Astrocyte (in vitro differentiated cells and primary cell): ENCODE results near the gene TTBK1. TPM values are rescaled to one million over a fixed set of nuclear protein-coding genes. Genes with fewer than 3 reads are reported as not detected.

Experiments used
- DNase-seq: peaks from one replicate; pipeline ENCODE4 v3.0.0-alpha.2; 2010; ENCODE audit warnings: low read depth
- FAIRE-seq: peaks from 2 replicates; lab custom pipeline; 2011; peaks lifted over from hg19 to GRCh38; lab: Jason Lieb, UNC
- H2AFZ ChIP-seq: 2 replicates; pipeline ENCODE4 v1.6.0; 2012; ENCODE audit warnings: low read depth, low read length, inconsistent platforms
- H3K27ac ChIP-seq: 2 replicates; pipeline ENCODE4 v1.5.1; 2011; ENCODE audit warnings: low read depth, low read length, inconsistent platforms
- H3K27me3 ChIP-seq: 2 replicates; pipeline ENCODE4 v1.6.0; 2011; ENCODE audit warnings: low read length, inconsistent platforms; ENCODE audit not compliant: insufficient read depth
- H3K36me3 ChIP-seq: 2 replicates; pipeline ENCODE4 v1.5.1; 2011; ENCODE audit warnings: low read length, inconsistent platforms; ENCODE audit not compliant: insufficient read depth
- H3K4me1 ChIP-seq: 2 replicates; pipeline ENCODE4 v1.5.1; 2011; ENCODE audit warnings: low read length, inconsistent platforms; ENCODE audit not compliant: insufficient read depth
- H3K4me2 ChIP-seq: 2 replicates; pipeline ENCODE4 v1.6.0; 2012; ENCODE audit warnings: low read length, inconsistent platforms
- H3K4me3 ChIP-seq: 2 replicates; pipeline ENCODE4 v1.5.1; 2011; ENCODE audit warnings: low read depth, mild to moderate bottlenecking, low read length, inconsistent platforms; ENCODE audit not compliant: insufficient read depth
- H3K79me2 ChIP-seq: 2 replicates; pipeline ENCODE4 v1.6.0; 2012; ENCODE audit warnings: mild to moderate bottlenecking, low read length, inconsistent platforms; ENCODE audit not compliant: insufficient read depth
- H3K9ac ChIP-seq: 2 replicates; pipeline ENCODE4 v1.6.0; 2012; ENCODE audit warnings: mild to moderate bottlenecking, low read length, inconsistent platforms
- H3K9me3 ChIP-seq: 2 replicates; pipeline ENCODE4 v1.5.1; 2012; ENCODE audit warnings: low read depth, mild to moderate bottlenecking, low read length, inconsistent platforms; ENCODE audit not compliant: insufficient read depth
- H4K20me1 ChIP-seq: 2 replicates; pipeline ENCODE4 v1.6.0; 2012; ENCODE audit warnings: low read length, inconsistent platforms; ENCODE audit not compliant: insufficient read depth
- H3K27ac Mint-ChIP-seq: one replicate; pipeline ENCODE4 v1.8.0; 2021; ENCODE audit warnings: mild to moderate bottlenecking, mixed read lengths; ENCODE audit not compliant: unreplicated experiment
- H3K27me3 Mint-ChIP-seq: one replicate; pipeline ENCODE4 v1.8.0; 2021; ENCODE audit warnings: low read depth, mixed read lengths; ENCODE audit not compliant: unreplicated experiment
- H3K36me3 Mint-ChIP-seq: one replicate; pipeline ENCODE4 v1.8.0; 2021; ENCODE audit warnings: low read depth, mixed read lengths; ENCODE audit not compliant: unreplicated experiment
- H3K4me1 Mint-ChIP-seq: one replicate; pipeline ENCODE4 v1.8.0; 2021; ENCODE audit warnings: low read depth, mixed read lengths; ENCODE audit not compliant: unreplicated experiment
- H3K4me3 Mint-ChIP-seq: one replicate; pipeline ENCODE4 v1.8.0; 2021; ENCODE audit warnings: mild to moderate bottlenecking, moderate library complexity, mixed read lengths; ENCODE audit not compliant: unreplicated experiment
- H3K9me3 Mint-ChIP-seq: one replicate; pipeline ENCODE4 v1.8.0; 2021; ENCODE audit warnings: mild to moderate bottlenecking, mixed read lengths; ENCODE audit not compliant: unreplicated experiment
- EZH2 ChIP-seq: IDR thresholded peaks from 2 replicates; pipeline ENCODE4 v1.6.1; 2012; ENCODE audit warnings: mild to moderate bottlenecking, low read length, inconsistent platforms; ENCODE audit not compliant: insufficient read depth
- total RNA-seq: library from RNA; stranded (reverse); gene quantifications from 2 replicates; pipeline ENCODE4 v1.2.1, GENCODE V29; 2021
- TF ChIP-seq, protein P1 (sequence below): IDR thresholded peaks from 2 replicates; pipeline ENCODE4 v1.5.1; 2011; ENCODE audit warnings: low read depth, mild to moderate bottlenecking, inconsistent platforms, low read length, moderate library complexity; ENCODE audit not compliant: insufficient read depth

TTBK1 gene
- total RNA-seq, 1 donor from 2014 or later = 0.14 TPM

DNA sequence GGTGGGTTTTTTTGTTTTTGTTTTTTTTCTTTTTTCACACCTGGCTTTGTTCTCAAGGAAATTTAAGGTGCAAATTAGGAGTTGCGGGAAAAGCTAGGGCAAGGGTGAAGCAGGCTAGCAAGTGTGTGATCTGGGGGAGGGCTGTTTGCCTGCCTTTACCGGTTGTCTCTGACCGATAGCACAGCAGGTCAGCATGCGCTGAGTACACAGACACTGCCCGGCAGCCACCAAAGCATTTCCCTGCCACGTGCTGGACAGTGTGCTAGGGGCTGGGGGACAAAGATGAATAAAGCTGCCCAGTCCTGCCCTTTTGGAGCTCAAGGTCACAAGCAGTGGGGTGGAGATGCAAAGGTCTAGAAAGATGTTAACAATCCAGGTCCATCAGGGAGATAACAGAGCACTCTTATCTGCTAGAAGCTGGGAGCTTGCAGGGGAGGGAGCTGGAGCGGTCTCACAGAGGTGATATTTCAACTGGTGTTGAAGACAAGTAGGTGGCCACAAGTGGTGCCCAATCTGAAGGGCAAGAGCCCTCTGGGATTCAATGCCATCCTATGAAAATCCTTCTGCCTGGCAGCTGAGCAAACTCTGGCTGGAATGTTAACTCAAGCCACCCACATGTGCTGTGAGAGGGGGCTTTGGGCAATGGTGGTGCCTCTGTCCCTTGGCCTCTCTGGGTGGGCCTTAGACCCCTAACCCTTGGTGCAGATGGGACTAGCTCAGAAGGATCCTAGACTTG lies 24.5 kb downstream of the TTBK1 start:
- Histone ChIP-seq H3K27me3 (peaks cover 12% of the 10 kb centered on the region), H3K4me2 (no peak overlapping the region), H3K4me1 (no peaks in the 10 kb centered on the region), H4K20me1 (no peaks in the 10 kb centered on the region), H3K4me3 (no peak overlapping the region), H3K79me2 (no peaks in the 10 kb centered on the region), H3K9ac (no peak overlapping the region), H3K9me3 (no peaks in the 10 kb centered on the region), H2AFZ (no peak overlapping the region), H3K36me3 (no peaks in the 10 kb centered on the region), H3K27ac (no peak overlapping the region)
- peaks cover 10% of the 10 kb centered on the region for H3K4me1 Mint-ChIP-seq
- DNase-seq = no peak
- no peak for TF ChIP-seq EZH2
- TF ChIP-seq, protein P1, sequence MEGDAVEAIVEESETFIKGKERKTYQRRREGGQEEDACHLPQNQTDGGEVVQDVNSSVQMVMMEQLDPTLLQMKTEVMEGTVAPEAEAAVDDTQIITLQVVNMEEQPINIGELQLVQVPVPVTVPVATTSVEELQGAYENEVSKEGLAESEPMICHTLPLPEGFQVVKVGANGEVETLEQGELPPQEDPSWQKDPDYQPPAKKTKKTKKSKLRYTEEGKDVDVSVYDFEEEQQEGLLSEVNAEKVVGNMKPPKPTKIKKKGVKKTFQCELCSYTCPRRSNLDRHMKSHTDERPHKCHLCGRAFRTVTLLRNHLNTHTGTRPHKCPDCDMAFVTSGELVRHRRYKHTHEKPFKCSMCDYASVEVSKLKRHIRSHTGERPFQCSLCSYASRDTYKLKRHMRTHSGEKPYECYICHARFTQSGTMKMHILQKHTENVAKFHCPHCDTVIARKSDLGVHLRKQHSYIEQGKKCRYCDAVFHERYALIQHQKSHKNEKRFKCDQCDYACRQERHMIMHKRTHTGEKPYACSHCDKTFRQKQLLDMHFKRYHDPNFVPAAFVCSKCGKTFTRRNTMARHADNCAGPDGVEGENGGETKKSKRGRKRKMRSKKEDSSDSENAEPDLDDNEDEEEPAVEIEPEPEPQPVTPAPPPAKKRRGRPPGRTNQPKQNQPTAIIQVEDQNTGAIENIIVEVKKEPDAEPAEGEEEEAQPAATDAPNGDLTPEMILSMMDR = no peak
- no peaks in the 10 kb centered on the region for H3K36me3 Mint-ChIP-seq
- H3K4me3 Mint-ChIP-seq = no peak overlapping the region
- H3K9me3 Mint-ChIP-seq = no peaks in the 10 kb centered on the region
- no peak for FAIRE-seq
- no peak overlapping the region for H3K27ac Mint-ChIP-seq
- peaks cover 59% of the 10 kb centered on the region for H3K27me3 Mint-ChIP-seq

DNA sequence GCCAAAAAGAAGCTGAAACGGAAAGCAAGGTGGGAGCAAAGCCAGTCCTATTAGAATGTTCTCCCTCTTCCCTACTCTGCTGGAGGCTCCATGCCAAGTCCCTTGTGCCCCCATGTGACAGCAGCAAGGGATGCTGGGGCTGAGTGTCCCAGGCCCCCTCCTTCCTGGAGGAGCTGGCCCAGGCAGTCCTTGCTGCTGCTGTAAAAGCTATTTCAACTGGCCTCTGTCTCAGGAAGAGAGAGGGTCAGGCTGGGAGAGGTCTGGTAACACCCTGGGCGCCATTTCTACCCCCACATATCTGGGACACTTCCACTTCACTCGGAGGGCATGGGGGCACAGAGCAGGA lies 25.0 kb downstream of the TTBK1 start:
- Mint-ChIP-seq H3K27me3 (peaks cover 64% of the 10 kb centered on the region), H3K36me3 (no peaks in the 10 kb centered on the region), H3K4me1 (peaks cover 10% of the 10 kb centered on the region), H3K4me3 (no peak overlapping the region), H3K27ac (no peak overlapping the region), H3K9me3 (no peaks in the 10 kb centered on the region)
- no peak overlapping the region for H3K27ac ChIP-seq
- H4K20me1 ChIP-seq = no peaks in the 10 kb centered on the region
- no peaks in the 10 kb centered on the region for H3K79me2 ChIP-seq
- no peaks in the 10 kb centered on the region for H3K9me3 ChIP-seq
- no peak overlapping the region for H3K4me2 ChIP-seq
- H3K4me3 ChIP-seq = no peak overlapping the region
- no peak overlapping the region for H3K9ac ChIP-seq
- no peak for DNase-seq
- no peaks in the 10 kb centered on the region for H3K4me1 ChIP-seq
- H3K27me3 ChIP-seq = peaks cover 12% of the 10 kb centered on the region
- no peak overlapping the region for H2AFZ ChIP-seq
- TF ChIP-seq, protein P1 = no peak
- no peak for TF ChIP-seq EZH2
- no peak for FAIRE-seq
- no peaks in the 10 kb centered on the region for H3K36me3 ChIP-seq

DNA sequence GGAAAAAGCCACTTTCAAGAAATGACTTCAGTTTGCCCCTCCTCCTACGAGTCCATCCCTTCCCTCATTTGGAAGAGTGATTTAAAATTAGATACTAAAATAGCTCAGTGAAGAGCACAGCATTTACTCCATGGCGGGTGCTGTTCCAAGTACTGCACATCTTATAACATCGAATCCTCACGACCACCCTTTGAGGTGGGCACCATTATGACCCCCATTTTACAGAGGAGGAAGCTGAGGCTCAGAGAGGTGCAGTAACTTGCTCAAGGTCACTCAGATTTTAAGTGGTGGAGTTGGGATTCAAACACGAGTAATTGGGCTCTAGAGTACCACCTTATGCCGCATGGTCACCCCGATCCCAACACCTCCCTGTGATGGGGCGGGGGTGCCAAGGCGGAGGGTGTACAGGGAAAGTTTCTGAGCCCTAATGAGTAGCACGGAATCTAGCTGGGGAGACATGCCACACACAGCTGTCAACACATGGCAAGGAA lies 25.5 kb downstream of the TTBK1 start:
- Histone ChIP-seq H2AFZ (no peak overlapping the region), H3K4me3 (no peak overlapping the region), H3K4me1 (no peaks in the 10 kb centered on the region), H3K9ac (no peak overlapping the region), H3K9me3 (no peaks in the 10 kb centered on the region), H3K27me3 (peaks cover 12% of the 10 kb centered on the region), H3K79me2 (no peaks in the 10 kb centered on the region), H3K27ac (no peak overlapping the region), H3K4me2 (peak overlapping the region; percentile 70), H4K20me1 (no peaks in the 10 kb centered on the region), H3K36me3 (no peaks in the 10 kb centered on the region)
- H3K27me3 Mint-ChIP-seq = peaks cover 69% of the 10 kb centered on the region
- no peaks in the 10 kb centered on the region for H3K36me3 Mint-ChIP-seq
- no peak overlapping the region for H3K27ac Mint-ChIP-seq
- peaks cover 10% of the 10 kb centered on the region for H3K4me1 Mint-ChIP-seq
- no peak overlapping the region for H3K4me3 Mint-ChIP-seq
- TF ChIP-seq, protein P1 = no peak
- TF ChIP-seq EZH2 = no peak
- no peak for DNase-seq
- H3K9me3 Mint-ChIP-seq = no peaks in the 10 kb centered on the region
- FAIRE-seq = no peak
